Activated CD8-positive, alpha-beta memory T cell treated with anti-CD3 and anti-CD28 coated beads for 4 hours (primary cell): Measurements from ENCODE around the gene CCDC92.
A peak's percentile ranks its signal among the peaks of the same experiment; 100 is the strongest.
"Not testable (repeated sequence)": the region's sequence is repeated elsewhere in the genome, so short reads cannot be mapped to it uniquely, and the experiment has no call there.

ENCODE experiments used
- DNase-seq, 2 donors: peaks; one replicate each; pipeline ENCODE4 v3.0.0-alpha.2; 2020; ENCODE audit warnings: low read depth in 2 of 2

CCDC92 gene

DNA sequence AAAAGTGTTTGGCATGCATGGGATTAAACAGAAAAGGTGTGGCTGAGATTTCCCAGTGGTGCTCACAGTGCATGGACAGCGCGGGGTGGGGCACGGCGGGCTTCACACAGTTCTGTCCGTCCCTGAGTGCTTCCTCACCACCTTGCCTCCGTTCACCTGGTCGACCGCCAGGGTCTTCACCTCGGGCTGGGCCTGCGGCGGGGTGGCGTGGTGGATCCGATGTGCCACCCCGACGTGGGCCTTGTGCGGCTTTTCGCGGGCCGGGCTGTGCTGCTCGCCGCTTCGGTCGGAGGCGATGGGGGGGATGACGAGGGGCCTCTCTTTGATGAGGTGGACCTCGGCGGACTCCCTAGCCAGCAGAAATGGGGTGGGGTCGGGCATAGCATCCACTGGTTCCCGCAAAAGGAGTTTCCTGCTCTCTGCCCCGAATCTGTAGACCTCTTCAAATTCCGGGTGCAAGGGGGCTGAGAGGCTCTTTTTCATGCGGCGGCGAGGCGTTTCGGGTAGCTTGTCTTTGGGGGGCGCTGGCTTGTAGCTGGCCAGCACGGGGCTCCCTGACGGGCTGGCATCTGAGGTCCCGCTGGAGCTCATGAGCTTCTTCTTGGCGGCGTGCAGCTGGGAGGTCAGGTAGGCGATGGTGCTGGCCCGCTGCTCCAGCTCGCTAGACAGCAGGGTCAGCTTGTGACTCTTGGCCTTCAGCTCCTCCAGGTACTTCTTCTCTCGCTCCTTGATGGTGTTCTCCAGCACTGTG is 35.5 kb downstream of the CCDC92 start:
- no peak for DNase-seq

DNA sequence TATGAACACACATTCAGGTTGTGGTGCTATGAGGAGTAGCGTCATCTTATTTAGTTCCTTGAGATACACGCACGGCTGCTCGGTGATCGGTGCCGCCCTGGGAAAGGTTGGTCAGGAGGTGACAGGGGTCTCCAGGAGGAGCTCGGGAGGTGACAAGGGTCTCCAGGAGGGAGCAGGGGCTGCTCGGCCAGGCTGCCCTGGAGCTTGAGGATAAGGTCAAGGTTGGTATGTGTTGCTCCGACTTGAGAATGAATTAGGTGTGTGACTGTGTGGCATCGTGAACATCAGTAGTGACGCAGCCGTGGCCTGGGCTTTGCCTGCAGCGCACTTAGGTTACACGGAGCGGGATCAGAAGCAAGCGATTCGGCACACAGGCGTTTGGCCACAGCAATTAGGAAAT is 36.2 kb downstream of the CCDC92 start:
- DNase-seq, result no peak

DNA sequence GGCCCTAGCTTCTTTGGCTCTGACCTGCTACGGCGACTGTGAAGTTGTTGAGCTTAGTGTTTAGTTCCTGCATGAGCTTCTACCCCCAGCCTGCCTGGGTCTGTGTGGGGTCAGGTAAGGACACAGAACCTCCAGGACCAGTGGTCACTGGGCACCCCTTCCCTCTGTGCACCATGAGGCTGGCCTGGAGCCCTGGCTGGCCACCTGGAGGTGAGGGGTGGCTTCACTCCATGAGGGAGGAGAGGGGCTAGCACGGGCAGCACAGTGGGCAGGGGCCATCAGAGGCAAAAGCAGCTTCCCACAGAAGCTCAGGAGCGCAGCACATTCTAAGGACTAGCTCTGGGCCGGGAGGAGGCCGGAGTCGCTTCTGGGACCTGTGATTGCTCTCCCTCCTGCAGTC is 36.7 kb downstream of the CCDC92 start:
- DNase-seq, result no peak

GRCh38 chr12:123934829-123935228 is 37.8 kb downstream of the CCDC92 start:
- no peak for DNase-seq

- no peak for DNase-seq
Observed at GRCh38 chr12:123934016-123934620, 38.5 kb downstream of the CCDC92 start.

- DNase-seq, result no peak
Observed at GRCh38 chr12:123933214-123933613, 39.4 kb downstream of the CCDC92 start.

DNA sequence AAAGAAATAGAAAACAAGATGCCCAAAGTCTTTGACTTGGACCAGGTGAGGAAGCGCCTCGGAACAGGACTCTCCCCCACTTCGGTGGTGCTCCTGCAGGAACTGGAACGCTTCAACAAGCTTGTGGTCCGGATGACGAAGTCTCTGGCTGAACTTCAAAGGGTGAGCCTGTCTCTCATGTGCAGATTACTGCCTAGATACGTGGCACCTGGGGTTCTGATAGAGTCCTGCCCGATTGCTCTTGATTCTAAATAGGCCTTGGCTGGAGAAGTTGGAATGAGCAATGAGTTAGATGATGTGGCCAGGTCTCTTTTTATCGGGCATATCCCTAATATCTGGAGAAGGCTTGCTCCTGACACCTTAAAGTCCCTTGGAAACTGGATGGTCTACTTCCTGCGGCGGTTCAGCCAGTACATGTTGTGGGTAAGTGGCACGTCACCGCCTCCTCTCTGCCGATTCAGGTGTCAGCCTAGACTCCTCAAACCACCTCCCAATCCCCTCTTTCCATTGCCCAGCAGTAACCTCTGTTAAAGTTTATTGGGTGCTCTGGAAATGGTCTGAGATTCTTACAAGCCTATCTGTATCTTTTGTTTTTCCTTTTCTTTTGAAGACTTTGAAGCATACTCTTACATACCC is 40.8 kb downstream of the CCDC92 start:
- DNase-seq, result peak in 1 of 2 donors; percentile 26

- no peak for DNase-seq
Observed at GRCh38 chr12:123929946-123930583, 42.6 kb downstream of the CCDC92 start.

- DNase-seq, result no peak
Observed at GRCh38 chr12:123928897-123929296, 43.7 kb downstream of the CCDC92 start.

DNA sequence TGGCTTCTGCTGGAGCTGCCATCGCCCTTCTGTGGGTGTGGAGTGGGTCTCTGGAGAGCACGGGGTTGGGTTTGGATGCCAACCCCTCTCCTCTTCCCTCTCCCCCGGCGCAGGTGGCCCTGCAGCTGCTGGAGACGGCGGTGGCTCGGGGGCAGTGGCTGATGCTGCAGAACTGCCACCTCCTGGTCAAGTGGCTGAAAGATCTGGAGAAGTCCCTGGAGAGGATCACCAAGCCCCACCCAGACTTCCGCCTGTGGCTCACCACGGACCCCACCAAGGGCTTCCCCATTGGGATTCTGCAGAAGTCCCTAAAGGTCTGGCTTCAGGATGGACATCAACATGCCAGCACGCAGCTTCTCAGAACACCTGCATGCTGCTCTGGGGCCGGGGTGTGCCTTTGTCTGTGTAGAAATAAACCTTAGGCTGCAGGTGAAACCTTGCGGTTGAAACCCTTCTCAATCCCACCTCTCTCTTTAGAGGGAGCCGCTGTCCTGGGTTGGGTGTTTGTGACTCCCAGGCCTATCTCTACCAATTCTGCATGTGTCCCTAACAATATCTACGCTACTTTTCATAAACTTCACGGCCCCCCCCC is 44.3 kb downstream of the CCDC92 start:
- DNase-seq, result no peak

GRCh38 chr12:123924539-123924938 is 48.1 kb downstream of the CCDC92 start:
- no peak for DNase-seq

DNA sequence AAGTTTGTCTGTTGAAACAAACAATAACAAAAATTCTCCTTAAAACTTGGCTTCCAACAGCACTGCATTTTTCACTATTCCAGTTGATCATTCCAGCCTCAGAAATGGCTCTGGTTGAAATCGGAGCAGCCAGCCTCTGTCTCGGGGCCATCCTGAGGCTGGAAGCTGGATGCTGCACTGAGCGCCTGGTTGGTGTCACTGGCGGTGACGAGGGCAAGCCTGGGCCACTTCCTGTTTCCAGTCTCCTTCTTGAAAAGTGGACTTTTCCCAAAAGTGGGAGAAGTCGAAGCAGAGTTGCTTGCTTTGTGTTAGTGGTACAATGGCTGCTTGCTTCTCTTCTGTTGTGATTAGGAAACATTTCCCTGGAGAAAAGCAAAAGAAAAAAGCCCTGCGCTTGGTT is 48.7 kb downstream of the CCDC92 start:
- DNase-seq, result no peak

GRCh38 chr12:123923038-123923437 is 49.6 kb downstream of the CCDC92 start:
- DNase-seq, result no peak

DNA sequence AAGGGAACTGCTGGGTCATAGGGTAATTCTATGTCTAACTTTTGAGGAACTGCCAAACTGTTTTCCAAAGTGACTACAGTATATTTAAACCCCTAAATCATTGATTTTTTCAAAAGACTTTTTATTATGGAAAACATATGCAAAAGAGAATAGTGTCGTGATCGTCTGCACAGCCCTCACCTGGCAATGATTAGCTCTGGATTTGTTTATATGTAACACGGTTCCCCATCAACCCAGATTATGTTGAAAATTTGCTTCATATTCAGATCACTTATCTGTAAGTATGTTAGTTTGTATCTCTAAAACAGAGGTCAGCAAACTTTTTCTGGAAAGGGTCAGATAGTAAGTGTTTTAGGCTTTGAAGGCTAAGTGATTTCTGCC is 52.7 kb downstream of the CCDC92 start:
- DNase-seq, result no peak

GRCh38 chr12:123917337-123917850 is 55.2 kb downstream of the CCDC92 start:
- no peak for DNase-seq

- peak; percentile 47 to 57 for DNase-seq
Observed at GRCh38 chr12:123916729-123917128, 55.9 kb downstream of the CCDC92 start.

DNA sequence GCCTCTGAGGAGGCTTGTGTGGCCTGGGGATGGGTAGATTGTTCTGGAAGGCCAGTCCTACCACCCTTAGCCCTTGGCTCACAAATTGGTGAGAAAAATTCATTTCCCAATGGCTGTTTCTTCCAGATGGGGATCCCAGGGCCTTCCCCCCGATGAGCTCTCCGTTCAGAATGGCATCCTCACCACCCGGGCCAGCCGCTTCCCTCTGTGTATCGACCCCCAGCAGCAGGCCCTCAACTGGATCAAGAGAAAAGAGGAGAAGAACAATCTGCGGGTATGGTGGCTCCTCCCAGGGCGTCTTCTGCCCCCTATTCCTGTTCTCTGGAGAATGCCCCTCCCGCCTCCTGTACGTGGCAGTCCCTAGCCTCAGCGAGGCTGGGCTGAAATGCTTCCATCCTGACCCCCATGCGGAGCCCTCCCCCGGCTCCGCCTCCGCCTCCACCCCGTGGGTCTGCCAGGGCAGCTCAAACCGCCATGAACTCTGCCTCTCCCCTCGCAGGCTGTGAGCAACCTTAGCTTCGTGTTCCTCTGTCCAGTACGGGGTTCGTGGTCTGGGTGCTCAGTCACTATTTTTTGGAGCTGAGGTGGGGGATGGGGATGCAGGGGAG is 57.8 kb downstream of the CCDC92 start:
- no peak for DNase-seq

- DNase-seq, result no peak
Observed at GRCh38 chr12:123912415-123913380, 59.9 kb downstream of the CCDC92 start.

DNA sequence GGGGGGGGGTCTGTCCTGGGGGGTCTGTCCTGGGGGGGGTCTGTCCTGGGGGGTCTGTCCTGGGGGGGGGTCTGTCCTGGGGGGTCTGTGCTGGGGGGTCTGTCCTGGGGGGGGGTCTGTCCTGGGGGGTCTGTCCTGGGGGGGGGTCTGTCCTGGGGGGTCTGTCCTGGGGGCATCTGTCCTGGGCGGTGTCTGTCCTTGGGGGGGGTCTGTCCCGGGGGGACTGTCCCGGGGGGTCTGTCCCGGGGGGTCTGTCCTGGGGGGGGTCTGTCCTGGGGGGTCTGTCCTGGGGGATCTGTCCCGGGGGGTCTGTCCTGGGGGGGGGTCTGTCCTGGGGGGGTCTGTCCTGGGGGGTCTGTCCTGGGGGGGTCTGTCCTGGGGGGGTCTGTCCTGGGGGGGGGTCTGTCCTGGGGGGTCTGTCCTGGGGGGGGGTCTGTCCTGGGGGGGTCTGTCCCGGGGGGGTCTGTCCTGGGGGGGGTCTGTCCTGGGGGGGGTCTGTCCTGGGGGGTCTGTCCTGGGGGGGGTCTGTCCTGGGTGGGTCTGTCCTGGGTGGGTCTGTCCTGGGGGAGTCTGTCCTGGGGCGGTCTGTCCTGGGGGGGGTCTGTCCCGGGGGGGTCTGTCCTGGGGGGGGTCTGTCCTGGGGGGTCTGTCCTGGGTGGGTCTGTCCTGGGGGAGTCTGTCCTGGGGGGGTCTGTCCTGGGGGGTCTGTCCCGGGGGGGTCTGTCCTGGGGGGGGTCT is 60.8 kb downstream of the CCDC92 start:
- DNase-seq, result not testable (repeated sequence)

- no peak for DNase-seq
Observed at GRCh38 chr12:123910761-123911193, 61.9 kb downstream of the CCDC92 start.
